A673 (cell line): Measurements from ENCODE around the gene SDK1. TPM values are rescaled to one million over a fixed set of nuclear protein-coding genes. Genes with fewer than 3 reads are reported as not detected.

Source experiments
- BruUV-seq: library from RNA; stranded (reverse); fragments of 400-500 nt; replicated peaks from 2 replicates; lab custom pipeline; 2021; lab: Mats Ljungman, UMichigan
- CTCF ChIA-PET: fragments of 300-600 bp; sonication (Branson Sonifier 250); formaldehyde crosslinking; loops from one replicate; lab custom pipeline; 2022; ENCODE audit warnings: antibody characterized with exemption; lab: Charles Lee
- POLR2A ChIA-PET: fragments of 300-600 bp; sonication (Branson Sonifier 250); formaldehyde crosslinking; loops from one replicate; lab custom pipeline; 2022; ENCODE audit warnings: antibody characterized with exemption; ENCODE audit not compliant: low non-redundant PET; lab: Charles Lee
- DNase-seq: peaks from one replicate; pipeline ENCODE4 v3.0.0-alpha.2; 2015; ENCODE audit warnings: low spot score
- H3K27ac ChIP-seq: fragments of 200-600 bp; sonication (generic); 2 replicates; pipeline ENCODE4 v1.5.1; 2016; ENCODE audit warnings: mixed run types, low read depth, mild to moderate bottlenecking, mixed read lengths, antibody characterized with exemption, low read length; ENCODE audit not compliant: poor library complexity, severe bottlenecking
- H3K27me3 ChIP-seq: fragments of 200-600 bp; sonication (generic); replicated peaks from 2 replicates; pipeline ENCODE4 v1.6.1; 2017; ENCODE audit warnings: mixed run types, low read depth, mild to moderate bottlenecking, mixed read lengths, antibody characterized with exemption, low read length; ENCODE audit not compliant: insufficient read depth, poor library complexity
- H3K36me3 ChIP-seq: fragments of 200-600 bp; sonication (generic); 2 replicates; pipeline ENCODE4 v1.6.1; 2016; ENCODE audit warnings: mixed run types, mild to moderate bottlenecking, mixed read lengths, antibody characterized with exemption, low read length; ENCODE audit not compliant: insufficient read depth, poor library complexity, severe bottlenecking
- H3K4me1 ChIP-seq: fragments of 200-600 bp; sonication (generic); 2 replicates; pipeline ENCODE4 v1.6.1; 2017; ENCODE audit warnings: mixed run types, mild to moderate bottlenecking, mixed read lengths, antibody characterized with exemption, low read length; ENCODE audit not compliant: insufficient read depth, poor library complexity, severe bottlenecking
- H3K4me3 ChIP-seq: fragments of 200-600 bp; sonication (generic); 2 replicates; pipeline ENCODE4 v1.5.1; 2016; ENCODE audit warnings: low read depth, mixed run types, mild to moderate bottlenecking, mixed read lengths, low read length; ENCODE audit not compliant: poor library complexity, severe bottlenecking
- H3K9me3 ChIP-seq: fragments of 200-600 bp; sonication (generic); 2 replicates; pipeline ENCODE4 v1.6.1; 2016; ENCODE audit warnings: mixed run types, low read depth, mild to moderate bottlenecking, mixed read lengths, antibody characterized with exemption, low read length; ENCODE audit not compliant: poor library complexity, severe bottlenecking
- CTCF ChIP-seq: fragments of 300-800, 200-600 bp; sonication (generic); conservative IDR thresholded peaks from 2 replicates; pipeline ENCODE4 v1.5.1; 2017; ENCODE audit warnings: low read depth, mild to moderate bottlenecking, antibody characterized with exemption, low read length, moderate library complexity, mixed read lengths
- EZH2 ChIP-seq: fragments of 200-600 bp; sonication (generic); IDR thresholded peaks from 2 replicates; pipeline ENCODE4 v1.6.1; 2017; ENCODE audit warnings: borderline replicate concordance, low read depth, mild to moderate bottlenecking, mixed read lengths, antibody characterized with exemption, low read length; ENCODE audit not compliant: poor library complexity, severe bottlenecking
- intact Hi-C: fragments of 100-400 bp; cut with micrococcal nuclease; formaldehyde crosslinking; loops from one replicate; pipeline ENCODE4 v1.10.0; 2022; ENCODE audit not compliant: unreplicated experiment
- total RNA-seq: library from RNA; stranded (reverse); gene quantifications from 2 replicates; pipeline ENCODE4 v1.2.3, GENCODE V29; 2021

The SDK1 gene
- total RNA-seq, 1 experiment from 2014 or later: 14.7 TPM

GRCh38 chr7:4132221-4132620 lies 831.2 kb downstream of the SDK1 start:
- no peaks in the 10 kb centered on the region for H3K27me3 ChIP-seq
- H3K9me3 ChIP-seq: no peaks in the 10 kb centered on the region
- H3K4me3 ChIP-seq: no peak overlapping the region
- no TSS peak for BruUV-seq
- intact Hi-C loops: no loop called here
- H3K27ac ChIP-seq: no peak overlapping the region
- H3K4me1 ChIP-seq: no peaks in the 10 kb centered on the region
- no peaks in the 10 kb centered on the region for H3K36me3 ChIP-seq
- ChIA-PET CTCF (no interaction called here), POLR2A (no interaction called here)
- TF ChIP-seq CTCF: no peak
- TF ChIP-seq EZH2: no peak
- no peak for DNase-seq

DNA sequence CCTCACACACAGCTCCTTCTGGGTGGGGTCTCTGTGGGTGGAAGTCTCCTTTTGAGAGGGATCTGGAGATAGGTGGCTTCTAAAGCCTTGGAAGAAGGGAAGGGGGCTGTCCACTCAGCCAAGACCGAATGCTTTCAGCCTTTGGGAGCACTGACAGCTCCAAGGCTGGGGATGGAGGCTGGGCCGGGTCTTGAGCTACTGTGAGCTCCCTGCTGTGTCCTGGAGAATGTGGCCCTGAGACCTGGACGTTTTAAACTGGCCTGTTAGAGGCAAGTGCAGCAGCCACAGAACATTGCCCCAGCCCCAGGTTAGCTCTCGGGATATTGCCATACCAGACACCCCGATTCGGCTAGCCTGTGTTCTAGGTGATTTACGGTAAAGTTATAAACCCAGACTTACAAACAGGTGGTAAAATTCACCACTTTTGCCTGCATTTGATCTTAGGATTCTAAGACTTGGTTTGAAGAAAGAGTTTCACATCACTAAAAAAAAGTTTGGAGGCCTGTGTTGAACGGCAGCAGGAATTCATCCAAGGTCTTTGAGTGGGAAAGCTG lies 832.5 kb downstream of the SDK1 start:
- Histone ChIP-seq H3K36me3 (no peaks in the 10 kb centered on the region), H3K9me3 (no peaks in the 10 kb centered on the region), H3K27me3 (no peaks in the 10 kb centered on the region), H3K27ac (no peak overlapping the region), H3K4me1 (no peaks in the 10 kb centered on the region), H3K4me3 (no peak overlapping the region)
- no peak for TF ChIP-seq CTCF
- no peak for TF ChIP-seq EZH2
- no TSS peak for BruUV-seq
- intact Hi-C loops: no loop called here
- POLR2A ChIA-PET: no interaction called here
- CTCF ChIA-PET: no interaction called here
- DNase-seq: no peak

DNA sequence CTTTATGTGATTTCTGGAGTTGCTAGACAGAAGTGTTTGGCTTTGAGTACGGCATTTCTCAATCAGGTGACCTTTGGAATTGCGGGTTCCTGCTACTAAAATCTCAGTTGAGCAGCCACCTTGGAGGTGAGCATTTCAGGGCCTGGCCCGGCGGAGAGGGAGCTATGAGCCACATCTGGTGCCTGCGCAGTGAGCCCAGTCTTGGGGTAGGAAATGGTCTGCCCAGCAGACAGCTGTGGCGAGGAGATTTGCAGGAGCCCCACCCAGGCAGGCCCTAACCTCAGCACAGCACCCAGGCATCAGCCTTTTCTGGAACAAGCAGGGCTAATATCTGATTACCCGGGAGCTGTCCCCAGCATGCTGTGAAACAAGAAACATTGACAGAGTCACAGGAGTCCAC lies 833.2 kb downstream of the SDK1 start:
- Histone ChIP-seq H3K36me3 (no peaks in the 10 kb centered on the region), H3K27me3 (no peaks in the 10 kb centered on the region), H3K9me3 (no peaks in the 10 kb centered on the region), H3K4me1 (no peaks in the 10 kb centered on the region), H3K4me3 (no peak overlapping the region), H3K27ac (no peak overlapping the region)
- no TSS peak for BruUV-seq
- CTCF ChIA-PET: no interaction called here
- intact Hi-C loops: no loop called here
- DNase-seq: no peak
- POLR2A ChIA-PET: no interaction called here
- no peak for TF ChIP-seq CTCF
